Renal pelvis (tissue), 12 donors: ENCODE data around the gene FLT1. TPM values are rescaled to one million over a fixed set of nuclear protein-coding genes. Genes with fewer than 3 reads are reported as not detected.

ENCODE experiments used
- DNase-seq: peaks from one replicate; pipeline ENCODE4 v3.0.0-alpha.2; 2013
- long read RNA-seq, 16 experiments: transcript quantifications; one replicate each; lab custom pipeline, GENCODE V29; 2026
- polyA plus RNA-seq, 3 donors: library from polyadenylated mRNA; unstranded; fragments of 120-200 nt; gene quantifications; one replicate each; pipeline ENCODE4 v1.2.1, GENCODE V29; 2013; ENCODE audit not compliant: insufficient read length in 3 of 3

The FLT1 gene, protein sequence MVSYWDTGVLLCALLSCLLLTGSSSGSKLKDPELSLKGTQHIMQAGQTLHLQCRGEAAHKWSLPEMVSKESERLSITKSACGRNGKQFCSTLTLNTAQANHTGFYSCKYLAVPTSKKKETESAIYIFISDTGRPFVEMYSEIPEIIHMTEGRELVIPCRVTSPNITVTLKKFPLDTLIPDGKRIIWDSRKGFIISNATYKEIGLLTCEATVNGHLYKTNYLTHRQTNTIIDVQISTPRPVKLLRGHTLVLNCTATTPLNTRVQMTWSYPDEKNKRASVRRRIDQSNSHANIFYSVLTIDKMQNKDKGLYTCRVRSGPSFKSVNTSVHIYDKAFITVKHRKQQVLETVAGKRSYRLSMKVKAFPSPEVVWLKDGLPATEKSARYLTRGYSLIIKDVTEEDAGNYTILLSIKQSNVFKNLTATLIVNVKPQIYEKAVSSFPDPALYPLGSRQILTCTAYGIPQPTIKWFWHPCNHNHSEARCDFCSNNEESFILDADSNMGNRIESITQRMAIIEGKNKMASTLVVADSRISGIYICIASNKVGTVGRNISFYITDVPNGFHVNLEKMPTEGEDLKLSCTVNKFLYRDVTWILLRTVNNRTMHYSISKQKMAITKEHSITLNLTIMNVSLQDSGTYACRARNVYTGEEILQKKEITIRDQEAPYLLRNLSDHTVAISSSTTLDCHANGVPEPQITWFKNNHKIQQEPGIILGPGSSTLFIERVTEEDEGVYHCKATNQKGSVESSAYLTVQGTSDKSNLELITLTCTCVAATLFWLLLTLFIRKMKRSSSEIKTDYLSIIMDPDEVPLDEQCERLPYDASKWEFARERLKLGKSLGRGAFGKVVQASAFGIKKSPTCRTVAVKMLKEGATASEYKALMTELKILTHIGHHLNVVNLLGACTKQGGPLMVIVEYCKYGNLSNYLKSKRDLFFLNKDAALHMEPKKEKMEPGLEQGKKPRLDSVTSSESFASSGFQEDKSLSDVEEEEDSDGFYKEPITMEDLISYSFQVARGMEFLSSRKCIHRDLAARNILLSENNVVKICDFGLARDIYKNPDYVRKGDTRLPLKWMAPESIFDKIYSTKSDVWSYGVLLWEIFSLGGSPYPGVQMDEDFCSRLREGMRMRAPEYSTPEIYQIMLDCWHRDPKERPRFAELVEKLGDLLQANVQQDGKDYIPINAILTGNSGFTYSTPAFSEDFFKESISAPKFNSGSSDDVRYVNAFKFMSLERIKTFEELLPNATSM (N-terminal part only)
- polyA plus RNA-seq: 10 to 100 TPM; 34.4 to 37.2 (median 35.1) TPM
- long read RNA-seq, donor 1, full-length matches to known transcripts: 3 of 3 reads
- long read RNA-seq, donor 1, partial matches to known transcripts: 0 of 3 reads
- long read RNA-seq, donor 1, other reads (novel, unspliced or antisense): 0 of 3 reads
- long read RNA-seq, donor 2, full-length matches to known transcripts: 3 of 3 reads
- long read RNA-seq, donor 2, partial matches to known transcripts: 0 of 3 reads
- long read RNA-seq, donor 2, other reads (novel, unspliced or antisense): 0 of 3 reads
- long read RNA-seq, donor 3, full-length matches to known transcripts: 4 of 4 reads
- long read RNA-seq, donor 3, partial matches to known transcripts: 0 of 4 reads
- long read RNA-seq, donor 3, other reads (novel, unspliced or antisense): 0 of 4 reads
- long read RNA-seq, donor 4, full-length matches to known transcripts: 2 of 2 reads
- long read RNA-seq, donor 4, partial matches to known transcripts: 0 of 2 reads
- long read RNA-seq, donor 4, other reads (novel, unspliced or antisense): 0 of 2 reads
- long read RNA-seq, donor 5, full-length matches to known transcripts: 3 of 3 reads
- long read RNA-seq, donor 5, partial matches to known transcripts: 0 of 3 reads
- long read RNA-seq, donor 5, other reads (novel, unspliced or antisense): 0 of 3 reads
- long read RNA-seq, donor 6, full-length matches to known transcripts: 5 of 5 reads
- long read RNA-seq, donor 6, partial matches to known transcripts: 0 of 5 reads
- long read RNA-seq, donor 6, other reads (novel, unspliced or antisense): 0 of 5 reads
- long read RNA-seq, donor 7, full-length matches to known transcripts: 6 of 6 reads
- long read RNA-seq, donor 7, partial matches to known transcripts: 0 of 6 reads
- long read RNA-seq, donor 7, other reads (novel, unspliced or antisense): 0 of 6 reads
- long read RNA-seq, donor 8: 0 reads
- long read RNA-seq, donor 9, full-length matches to known transcripts: 9 of 9 reads
- long read RNA-seq, donor 9, partial matches to known transcripts: 0 of 9 reads
- long read RNA-seq, donor 9, other reads (novel, unspliced or antisense): 0 of 9 reads
- long read RNA-seq, donor 10, full-length matches to known transcripts: 2 of 7 reads
- long read RNA-seq, donor 10, partial matches to known transcripts: 5 of 7 reads
- long read RNA-seq, donor 10, other reads (novel, unspliced or antisense): 0 of 7 reads
- long read RNA-seq, donor 11, full-length matches to known transcripts: 3 of 9 reads
- long read RNA-seq, donor 11, partial matches to known transcripts: 6 of 9 reads
- long read RNA-seq, donor 11, other reads (novel, unspliced or antisense): 0 of 9 reads
- long read RNA-seq, donor 12, full-length matches to known transcripts: 2 of 2 reads
- long read RNA-seq, donor 12, partial matches to known transcripts: 0 of 2 reads
- long read RNA-seq, donor 12, other reads (novel, unspliced or antisense): 0 of 2 reads
- long read RNA-seq, donor 13: 0 reads
- long read RNA-seq, donor 14: 0 reads
- long read RNA-seq, donor 15, full-length matches to known transcripts: 4 of 4 reads
- long read RNA-seq, donor 15, partial matches to known transcripts: 0 of 4 reads
- long read RNA-seq, donor 15, other reads (novel, unspliced or antisense): 0 of 4 reads
- long read RNA-seq, donor 16, full-length matches to known transcripts: 3 of 3 reads
- long read RNA-seq, donor 16, partial matches to known transcripts: 0 of 3 reads
- long read RNA-seq, donor 16, other reads (novel, unspliced or antisense): 0 of 3 reads

- no peak for DNase-seq
Measured at GRCh38 chr13:28494778-28495537, at the start of gene FLT1. Gene FLT1, minus strand, starts transcription at chr13:28495128. Its CDS starts 285 bp downstream, at chr13:28494843.

DNA sequence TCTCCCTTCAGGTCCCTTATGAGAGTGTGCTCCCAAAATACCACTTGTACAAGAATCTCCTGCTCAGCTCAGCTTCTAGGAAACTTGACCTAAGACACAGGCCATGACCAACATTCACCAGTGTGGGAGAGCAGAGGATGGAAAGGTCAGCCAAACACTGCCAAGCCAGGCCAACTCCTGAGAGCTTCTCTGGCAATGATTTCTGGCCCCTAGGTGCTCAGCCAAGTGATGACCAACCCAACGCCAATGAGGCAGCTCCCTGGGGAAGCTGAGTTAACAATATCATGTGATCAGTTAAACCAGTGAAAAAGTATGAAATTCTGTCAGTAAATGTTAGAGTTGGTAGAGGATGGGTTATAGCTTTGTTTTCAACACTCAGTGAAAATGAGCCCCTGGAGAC is 49.1 kb upstream of the FLT1 start:
- no peak for DNase-seq

DNA sequence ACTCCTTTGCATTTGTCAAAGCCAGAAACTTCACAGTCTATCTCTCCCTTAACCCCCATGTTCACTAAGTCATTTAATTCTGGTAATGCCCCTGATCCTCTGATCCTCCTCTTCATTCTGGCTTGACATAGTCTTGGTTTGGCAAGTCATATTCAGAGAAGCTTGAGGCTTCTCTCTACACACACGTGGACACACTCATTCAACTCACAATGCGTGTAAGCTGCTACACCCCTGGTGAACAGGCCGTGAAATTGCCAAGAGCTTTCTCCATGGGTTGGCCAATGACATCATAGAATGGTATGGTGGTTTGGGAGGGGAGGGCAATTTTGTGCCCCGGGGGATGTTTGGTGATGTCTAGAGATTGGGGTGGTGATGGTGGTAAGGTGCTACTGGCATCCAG is 47.9 kb upstream of the FLT1 start:
- no peak for DNase-seq

DNA sequence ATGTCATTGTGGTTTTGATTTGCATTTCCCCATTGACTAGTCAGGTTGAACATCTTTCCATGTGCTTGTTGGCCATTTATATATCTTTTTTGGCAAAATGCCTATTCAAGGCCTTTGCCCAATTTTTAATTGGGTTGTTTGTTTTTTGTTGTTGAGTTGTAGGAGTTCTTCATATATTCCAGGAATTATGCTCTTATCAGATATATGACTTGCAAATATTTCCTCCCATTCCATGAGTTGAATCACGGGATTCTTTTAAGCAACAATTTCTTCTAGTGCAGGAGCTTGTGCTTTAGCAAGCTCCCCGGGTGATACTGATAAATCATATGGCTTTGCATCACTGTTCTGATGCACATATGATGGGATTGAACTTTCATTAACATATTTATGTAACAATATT is 47.0 kb upstream of the FLT1 start:
- no peak for DNase-seq

GRCh38 chr13:28540612-28541011 is 45.7 kb upstream of the FLT1 start:
- no peak for DNase-seq

DNA sequence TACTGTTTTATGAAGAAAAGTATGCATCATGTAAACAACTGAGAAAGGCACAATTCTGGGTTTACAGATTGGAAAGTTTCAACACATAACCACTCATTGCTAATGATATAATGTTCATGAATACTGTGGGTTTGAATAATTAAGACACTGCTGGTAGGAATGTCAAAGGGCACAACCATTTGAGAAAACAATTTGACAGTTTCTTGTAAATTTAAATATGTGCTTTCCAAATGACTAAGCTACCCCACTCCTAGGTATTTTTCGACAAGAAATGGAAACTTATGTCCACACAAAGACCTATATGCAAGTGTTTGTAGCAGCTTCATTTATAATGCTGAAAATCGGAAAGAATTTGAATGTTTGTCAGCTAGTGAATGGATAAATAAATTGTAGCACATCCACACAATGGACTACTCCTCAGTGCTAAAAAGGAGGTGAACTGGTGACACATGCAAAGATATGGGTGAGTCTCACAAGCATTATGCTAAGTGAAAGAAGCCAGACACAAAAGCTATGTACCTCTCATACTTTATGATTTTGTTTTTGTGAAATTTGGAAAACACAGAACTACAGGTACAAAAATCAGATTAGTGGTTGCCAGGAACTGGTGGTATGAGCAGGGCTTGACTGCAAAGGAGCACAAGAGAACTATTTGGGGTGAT is 44.8 kb upstream of the FLT1 start:
- no peak for DNase-seq

DNA sequence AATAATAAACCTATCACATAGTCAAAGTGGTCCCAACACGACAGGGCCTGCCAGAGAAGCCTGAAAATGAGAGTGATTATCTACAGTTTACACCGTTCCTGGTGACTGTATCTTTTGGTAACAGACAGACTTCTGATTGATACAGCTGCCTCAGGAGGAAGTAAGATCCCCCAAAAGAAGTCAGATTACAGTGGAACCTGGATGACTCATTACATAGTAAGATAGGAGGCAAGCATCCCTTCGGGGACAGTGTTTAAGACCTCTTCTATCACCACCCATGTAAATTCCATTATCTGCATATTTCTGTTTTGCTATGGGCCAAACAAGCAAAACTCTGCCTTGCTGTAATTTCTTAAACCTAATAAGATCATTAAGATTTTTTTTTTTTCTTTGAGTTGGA is 44.0 kb upstream of the FLT1 start:
- DNase-seq: no peak

GRCh38 chr13:28537171-28537570 is 42.2 kb upstream of the FLT1 start:
- DNase-seq: no peak

DNA sequence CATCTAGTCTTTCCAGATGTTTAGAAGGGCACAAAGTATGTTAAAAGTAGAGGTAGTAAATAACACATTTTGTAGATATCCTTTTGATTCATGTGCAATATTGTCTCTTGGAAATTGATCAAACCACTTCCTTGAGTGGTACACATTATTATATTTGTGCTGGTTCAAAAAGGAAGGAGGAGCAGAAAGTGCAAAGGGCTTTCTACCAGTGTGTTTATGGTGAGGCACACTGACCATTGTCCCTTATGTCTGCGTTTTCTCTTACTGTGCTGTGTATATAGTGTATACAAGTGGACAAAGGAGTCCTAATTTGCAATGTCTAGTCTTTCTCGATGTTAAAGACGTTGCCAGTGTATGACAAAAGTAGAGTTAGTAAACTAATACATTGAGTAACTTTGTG is 41.4 kb upstream of the FLT1 start:
- DNase-seq: no peak

DNA sequence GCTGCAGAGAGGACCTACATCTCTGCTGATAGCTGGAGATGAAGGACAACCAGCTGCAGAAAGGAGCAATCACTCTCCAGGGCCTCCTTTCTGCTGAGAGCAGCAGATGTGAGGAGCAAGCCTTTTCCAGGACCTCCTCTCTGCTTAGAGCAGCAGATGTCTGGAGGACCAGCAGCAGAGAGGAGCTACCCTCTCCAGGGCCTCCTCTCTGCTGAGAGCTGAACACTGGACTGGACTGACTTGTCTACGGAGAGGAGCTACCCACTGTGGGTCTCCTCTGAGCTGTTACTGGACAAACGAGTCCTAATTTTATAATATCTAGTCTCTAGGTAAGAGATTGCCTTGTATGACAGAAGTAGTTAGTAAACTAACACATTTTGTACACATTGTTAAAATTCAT is 40.8 kb upstream of the FLT1 start:
- DNase-seq: no peak

- no peak for DNase-seq
Measured at GRCh38 chr13:28534801-28535200, 39.9 kb upstream of the FLT1 start.

- DNase-seq: no peak
Measured at GRCh38 chr13:28534210-28534609, 39.3 kb upstream of the FLT1 start.

DNA sequence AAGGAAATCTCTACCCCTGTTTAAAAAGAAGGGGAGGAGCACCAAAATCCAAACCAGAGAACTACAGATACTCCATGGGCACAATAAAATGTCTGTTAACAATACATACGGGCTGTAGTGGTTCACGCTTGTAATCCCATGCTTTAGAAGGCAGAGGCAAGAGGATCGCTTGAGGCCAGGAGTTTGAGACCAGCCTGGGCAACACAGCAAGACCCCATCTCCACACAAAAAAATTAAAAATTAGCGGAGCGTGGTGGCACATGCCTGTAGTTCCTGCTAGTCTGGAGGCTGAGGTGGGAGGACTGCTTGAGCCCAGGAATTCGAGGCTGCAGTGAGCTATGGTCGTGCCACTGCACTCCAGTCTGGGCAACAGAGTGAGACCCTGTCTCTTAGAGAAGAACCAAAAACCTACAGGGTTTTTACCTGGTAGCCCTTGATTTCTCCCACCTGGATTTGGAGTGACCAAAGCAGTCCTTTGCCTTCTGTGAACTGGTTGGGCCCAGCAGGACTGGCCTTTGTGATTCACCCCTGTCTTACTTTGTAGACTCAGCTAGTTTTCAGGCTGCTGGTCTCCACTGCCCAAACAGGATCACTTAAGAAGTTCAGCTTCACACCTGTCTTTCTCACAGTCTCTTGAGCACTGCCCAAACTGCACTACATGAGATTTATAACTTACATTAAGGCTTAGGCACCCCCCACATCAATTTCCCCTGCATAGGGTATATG is 38.7 kb upstream of the FLT1 start:
- no peak for DNase-seq

DNA sequence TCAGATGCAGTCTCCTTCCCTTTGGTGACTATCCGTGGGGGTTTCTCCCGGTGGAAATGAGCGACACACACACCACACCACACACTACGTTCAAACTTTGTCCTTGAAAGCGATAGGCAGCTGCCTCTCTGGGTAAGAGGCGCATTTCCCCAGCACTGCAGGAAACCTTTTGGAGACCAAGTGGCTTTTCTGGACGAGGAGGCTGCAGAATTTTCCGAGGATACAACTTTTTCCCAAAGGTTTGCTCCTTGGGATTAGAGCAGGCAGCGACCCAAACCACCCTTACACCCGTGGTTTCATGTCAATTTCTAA is 38.2 kb upstream of the FLT1 start:
- DNase-seq: no peak

DNA sequence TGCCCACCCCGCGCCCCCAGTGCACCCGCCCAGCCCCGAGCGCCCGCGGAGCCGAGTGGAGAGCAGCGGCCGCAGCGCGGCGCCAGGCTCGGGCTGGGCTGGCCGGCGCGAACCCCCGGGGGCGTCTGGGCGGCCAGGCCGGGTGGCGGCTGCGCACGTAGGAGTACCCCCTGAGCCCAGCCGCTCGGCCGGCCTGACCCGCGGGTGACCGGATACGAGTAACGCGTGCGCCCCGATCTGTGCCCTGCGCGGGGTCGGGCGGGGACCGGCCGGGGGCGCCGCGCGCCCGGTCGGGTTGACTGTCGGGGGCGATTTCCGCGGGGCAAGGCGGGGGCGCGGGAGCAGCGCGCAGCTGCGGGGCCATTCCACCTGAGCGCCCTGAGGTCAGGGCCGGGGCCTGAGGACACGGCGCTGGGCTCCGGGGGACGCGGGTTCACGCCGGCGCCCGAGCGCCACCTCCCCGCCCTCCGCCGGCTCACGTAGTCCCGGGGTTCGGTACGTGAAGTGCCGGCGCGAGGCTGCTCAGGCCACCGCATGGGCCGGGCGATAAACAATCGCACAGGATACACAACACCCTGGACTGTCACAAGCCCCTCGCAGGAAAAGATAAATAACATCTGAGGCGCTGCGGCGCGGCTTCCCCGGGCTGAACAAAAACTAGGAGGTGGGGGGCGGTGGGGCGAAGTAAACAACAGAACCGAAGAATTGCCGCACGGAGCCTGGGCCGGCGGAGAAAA is 37.6 kb upstream of the FLT1 start:
- peak; percentile 46 for DNase-seq
